Osteocyte (in vitro differentiated cells): Measurements from ENCODE around the gene FOXL3. TPM values are rescaled to one million over a fixed set of nuclear protein-coding genes. Genes with fewer than 3 reads are reported as not detected.

ENCODE experiments used
- DNase-seq: peaks from one replicate; pipeline ENCODE4 v3.0.0; 2021; ENCODE audit warnings: mixed read lengths; ENCODE audit not compliant: unreplicated experiment; ENCODE audit errors: extremely low spot score
- H3K27ac Mint-ChIP-seq: one replicate; pipeline ENCODE4 v1.8.0; 2021; ENCODE audit warnings: mild to moderate bottlenecking, mixed read lengths; ENCODE audit not compliant: unreplicated experiment
- H3K27me3 Mint-ChIP-seq: one replicate; pipeline ENCODE4 v1.8.0; 2021; ENCODE audit warnings: mixed read lengths; ENCODE audit not compliant: unreplicated experiment
- H3K36me3 Mint-ChIP-seq: one replicate; pipeline ENCODE4 v1.8.0; 2021; ENCODE audit warnings: mixed read lengths; ENCODE audit not compliant: unreplicated experiment
- H3K4me1 Mint-ChIP-seq: one replicate; pipeline ENCODE4 v1.8.0; 2021; ENCODE audit warnings: mixed read lengths; ENCODE audit not compliant: unreplicated experiment
- H3K4me3 Mint-ChIP-seq: one replicate; pipeline ENCODE4 v1.8.0; 2021; ENCODE audit warnings: mild to moderate bottlenecking, moderate library complexity, mixed read lengths; ENCODE audit not compliant: unreplicated experiment
- H3K9me3 Mint-ChIP-seq: one replicate; pipeline ENCODE4 v1.8.0; 2021; ENCODE audit warnings: mixed read lengths; ENCODE audit not compliant: unreplicated experiment
- CTCF ChIP-seq: fragments of 200-600 bp; sonication (generic); IDR thresholded peaks from 2 replicates; pipeline ENCODE4 v1.5.0; 2021; ENCODE audit warnings: antibody characterized with exemption, mild to moderate bottlenecking, moderate library complexity
- total RNA-seq: library from RNA; stranded (reverse); gene quantifications from 2 replicates; pipeline ENCODE4 v1.2.1, GENCODE V29; 2021

The FOXL3 gene
- total RNA-seq, 1 donor from 2014 or later = not detected

DNA sequence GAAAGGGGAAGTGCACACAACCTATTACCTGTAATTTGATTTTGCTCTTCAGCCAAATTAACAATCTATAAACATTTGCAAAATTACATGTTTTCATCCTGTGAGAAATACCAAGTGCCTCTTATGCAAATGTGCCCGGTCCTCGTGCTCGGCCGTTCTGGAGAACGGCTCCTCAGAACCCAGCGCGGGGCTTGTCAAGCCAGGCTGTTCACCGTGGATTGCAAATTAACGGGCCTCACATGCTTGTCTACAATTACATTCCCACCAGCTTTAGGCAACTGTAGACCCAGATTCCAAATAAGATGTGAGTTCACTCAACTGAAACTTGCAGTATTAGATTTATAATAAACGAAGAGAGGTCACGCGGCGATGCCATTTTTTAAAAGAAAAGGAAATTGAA, 8.8 kb downstream of the FOXL3 start:
- TF ChIP-seq CTCF = no peak
- Mint-ChIP-seq H3K4me3 (no peak overlapping the region), H3K4me1 (peaks cover 8% of the 10 kb centered on the region), H3K36me3 (no peaks in the 10 kb centered on the region), H3K27ac (no peak overlapping the region), H3K9me3 (no peaks in the 10 kb centered on the region), H3K27me3 (no peaks in the 10 kb centered on the region)
- no peak for DNase-seq

- no peak for TF ChIP-seq CTCF
- Mint-ChIP-seq H3K27ac (no peak overlapping the region), H3K36me3 (no peaks in the 10 kb centered on the region), H3K4me3 (no peak overlapping the region), H3K4me1 (peaks cover 8% of the 10 kb centered on the region), H3K27me3 (no peaks in the 10 kb centered on the region), H3K9me3 (no peaks in the 10 kb centered on the region)
- DNase-seq = no peak
Measured at GRCh38 chr7:299169-299568, 9.2 kb downstream of the FOXL3 start.

GRCh38 chr7:299628-300027, 9.7 kb downstream of the FOXL3 start:
- Mint-ChIP-seq H3K4me1 (peaks cover 5% of the 10 kb centered on the region), H3K27me3 (no peaks in the 10 kb centered on the region), H3K9me3 (no peaks in the 10 kb centered on the region), H3K36me3 (no peaks in the 10 kb centered on the region), H3K4me3 (no peak overlapping the region), H3K27ac (no peak overlapping the region)
- DNase-seq = no peak
- no peak for TF ChIP-seq CTCF

DNA sequence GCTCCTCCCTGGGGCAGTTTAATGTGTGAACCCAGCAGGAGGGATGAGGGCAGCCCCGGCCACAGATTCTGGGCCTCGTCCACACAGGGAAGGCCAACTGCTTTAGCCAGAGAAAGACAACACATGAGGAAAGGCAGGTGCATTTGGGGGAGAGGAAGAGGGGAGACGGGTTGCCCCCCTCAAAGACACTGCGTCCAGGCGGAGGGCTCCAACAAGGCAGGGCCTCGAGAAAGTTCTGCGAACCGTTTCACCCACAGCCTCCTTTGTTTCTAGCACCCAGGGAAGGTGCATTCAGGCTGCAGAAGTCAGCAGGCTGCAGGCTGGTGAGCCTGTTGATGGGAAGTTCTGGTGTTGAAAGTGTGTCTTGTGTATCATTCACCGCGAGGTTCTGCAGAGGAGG, 10.1 kb downstream of the FOXL3 start:
- no peak for DNase-seq
- TF ChIP-seq CTCF = no peak
- no peaks in the 10 kb centered on the region for H3K27me3 Mint-ChIP-seq
- no peaks in the 10 kb centered on the region for H3K9me3 Mint-ChIP-seq
- H3K4me3 Mint-ChIP-seq = no peak overlapping the region
- no peak overlapping the region for H3K27ac Mint-ChIP-seq
- peaks cover 5% of the 10 kb centered on the region for H3K4me1 Mint-ChIP-seq
- H3K36me3 Mint-ChIP-seq = no peaks in the 10 kb centered on the region

- Mint-ChIP-seq H3K9me3 (no peaks in the 10 kb centered on the region), H3K27me3 (no peaks in the 10 kb centered on the region), H3K4me1 (peaks cover 2% of the 10 kb centered on the region), H3K36me3 (no peaks in the 10 kb centered on the region), H3K4me3 (no peak overlapping the region), H3K27ac (no peak overlapping the region)
- DNase-seq = no peak
- TF ChIP-seq CTCF = no peak
Measured at GRCh38 chr7:300546-301290, 10.7 kb downstream of the FOXL3 start.
